HFF-Myc (cell line): ENCODE results near the gene SULT4A1.
A peak's percentile ranks its signal among the peaks of the same experiment; 100 is the strongest.

Source experiments
- DNase-seq: peaks from one replicate; pipeline ENCODE4 v3.0.0-alpha.2; 2011; ENCODE audit warnings: low read depth; ENCODE audit errors: extremely low read depth
- H3K4me3 ChIP-seq: replicated peaks from 2 replicates; pipeline ENCODE4 v1.5.1; 2011; ENCODE audit warnings: low read depth, mild to moderate bottlenecking, control low read depth, low read length
- CTCF ChIP-seq: IDR thresholded peaks from 2 replicates; pipeline ENCODE4 v1.5.1; 2012; ENCODE audit warnings: mild to moderate bottlenecking, low read depth, low read length, control low read depth; ENCODE audit errors: missing control alignments

The SULT4A1 gene

GRCh38 chr22:43828725-43828997 lies 33.7 kb downstream of the SULT4A1 start:
- no peak for TF ChIP-seq CTCF
- H3K4me3 ChIP-seq = no peak overlapping the region
- DNase-seq = no peak

- TF ChIP-seq CTCF = no peak
- H3K4me3 ChIP-seq = no peak overlapping the region
- no peak for DNase-seq
Observed at GRCh38 chr22:43827926-43828724, 34.2 kb downstream of the SULT4A1 start.

GRCh38 chr22:43827003-43827735 lies 35.1 kb downstream of the SULT4A1 start:
- no peak for TF ChIP-seq CTCF
- no peak for DNase-seq
- H3K4me3 ChIP-seq = no peak overlapping the region

GRCh38 chr22:43826142-43827002 lies 35.9 kb downstream of the SULT4A1 start:
- no peak for DNase-seq
- no peak overlapping the region for H3K4me3 ChIP-seq
- peak; percentile 36 for TF ChIP-seq CTCF

- DNase-seq = no peak
- TF ChIP-seq CTCF = no peak
- no peak overlapping the region for H3K4me3 ChIP-seq
Observed at GRCh38 chr22:43825651-43826050, 36.7 kb downstream of the SULT4A1 start.

GRCh38 chr22:43824724-43825420 lies 37.4 kb downstream of the SULT4A1 start:
- TF ChIP-seq CTCF = no peak
- no peak for DNase-seq
- no peak overlapping the region for H3K4me3 ChIP-seq
